Endothelial cell of umbilical vein (primary cell): ENCODE measurements around the gene STAT1.

Experiments
- CTCF ChIP-seq, 2 donors: IDR thresholded peaks; 1 replicate in 1 of 2; 2 replicates in 1 of 2; pipeline ENCODE4 v1.5.1; 2011; ENCODE audit warnings: low read length in 2 of 2, mild to moderate bottlenecking in 2 of 2, moderate library complexity in 2 of 2, control low read depth in 1 of 2, inconsistent platforms in 1 of 2, low read depth in 1 of 2; ENCODE audit not compliant: insufficient read depth in 1 of 2; ENCODE audit errors: extremely low read depth in 1 of 2
- EZH2 ChIP-seq: IDR thresholded peaks from 2 replicates; pipeline ENCODE4 v1.6.1; 2012; ENCODE audit warnings: borderline replicate concordance, low read depth, mild to moderate bottlenecking, moderate library complexity, low read length, inconsistent platforms; ENCODE audit not compliant: severe bottlenecking
- FOS ChIP-seq: IDR thresholded peaks from 2 replicates; pipeline ENCODE4 v1.6.1; 2011; ENCODE audit warnings: mild to moderate bottlenecking, low read length, moderate library complexity, borderline replicate concordance; ENCODE audit not compliant: insufficient read depth
- JUN ChIP-seq: IDR thresholded peaks from 2 replicates; pipeline ENCODE4 v1.6.1; 2011; ENCODE audit warnings: borderline replicate concordance, low read depth; ENCODE audit not compliant: insufficient read length, insufficient read depth
- MAX ChIP-seq: IDR thresholded peaks from 2 replicates; pipeline ENCODE4 v1.6.1; 2011; ENCODE audit not compliant: insufficient read depth, insufficient read length
- MYC ChIP-seq: IDR thresholded peaks from one replicate; pipeline ENCODE4 v1.6.1; 2011; ENCODE audit warnings: mild to moderate bottlenecking, low read depth, low read length
- POLR2A ChIP-seq: IDR thresholded peaks from 2 replicates; pipeline ENCODE4 v1.6.1; 2012; ENCODE audit warnings: low read depth, mild to moderate bottlenecking, control low read depth, low read length
- POLR2AphosphoS5 ChIP-seq: IDR thresholded peaks from 2 replicates; pipeline ENCODE4 v1.6.1; 2012; ENCODE audit warnings: low read depth, mild to moderate bottlenecking, control low read depth, low read length, moderate library complexity; ENCODE audit not compliant: insufficient read depth

GRCh38 chr2:190959911-190960788 lies 53.8 kb downstream of the STAT1 start:
- TF ChIP-seq CTCF (IDR thresholded peaks at IDR 0.05; ENCODE audit: extremely low read depth in 1 of 2, insufficient read depth in 1 of 2, low read depth in 1 of 2, low read length in 2 of 2) (no peak), EZH2 (no peak), MAX (no peak), POLR2A (no peak), POLR2AphosphoS5 (no peak), MYC (no peak), JUN (no peak), FOS (no peak)
